ENCODE results near the gene KRTAP5-9.
"Not testable (repeated sequence)": the region's sequence is repeated elsewhere in the genome, so short reads cannot be mapped to it uniquely, and the experiment has no call there.

The KRTAP5-9 gene

DNA sequence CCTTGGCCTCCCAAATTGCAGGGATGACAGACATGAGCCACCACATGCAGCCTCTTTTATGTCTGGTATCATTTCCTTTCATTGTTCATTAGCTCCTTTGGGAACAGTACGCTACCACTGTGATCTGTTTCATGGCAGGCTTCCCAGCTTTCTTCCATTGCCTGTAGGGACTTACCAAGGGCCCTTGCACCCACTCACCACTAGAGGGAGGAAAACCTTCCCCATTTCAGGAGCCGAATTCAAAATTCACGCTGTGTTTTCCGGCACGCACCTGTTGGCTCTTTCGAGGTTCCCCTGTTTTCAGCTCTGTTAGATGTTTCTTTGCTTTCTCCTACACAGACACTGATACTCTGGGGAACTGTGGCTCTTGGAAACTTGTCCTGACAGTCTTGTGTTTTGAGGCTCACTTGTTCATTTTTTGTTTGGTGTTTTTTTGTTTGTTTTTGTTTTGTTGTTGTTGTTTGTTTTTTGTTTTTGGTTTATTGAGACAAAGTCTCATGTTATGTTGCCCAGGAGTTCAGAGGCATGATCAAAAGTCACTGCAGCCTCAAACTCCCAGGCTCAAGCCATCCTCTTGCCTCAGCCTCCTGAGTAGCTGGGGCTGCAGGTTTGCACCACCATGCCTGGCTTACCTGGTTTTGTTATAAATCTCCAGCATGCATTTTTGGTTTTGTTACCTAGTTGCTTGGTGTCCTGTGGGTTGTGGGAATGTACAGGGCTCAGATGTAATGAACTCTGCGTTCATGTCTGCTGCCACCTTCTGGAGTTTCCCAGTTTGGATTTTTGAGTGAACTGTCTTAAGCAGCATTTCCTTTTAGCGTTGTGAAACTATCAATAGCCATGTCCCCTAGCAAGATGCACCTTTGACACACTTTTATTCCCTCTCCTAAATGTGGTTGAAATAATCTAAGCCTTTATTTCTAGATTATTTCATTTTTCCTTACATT, 32.1 kb downstream of the KRTAP5-9 start:
- peak; percentile 88 for ATAC-seq (ENCODE audit: low read depth)
- TF ChIP-seq, protein P1, sequence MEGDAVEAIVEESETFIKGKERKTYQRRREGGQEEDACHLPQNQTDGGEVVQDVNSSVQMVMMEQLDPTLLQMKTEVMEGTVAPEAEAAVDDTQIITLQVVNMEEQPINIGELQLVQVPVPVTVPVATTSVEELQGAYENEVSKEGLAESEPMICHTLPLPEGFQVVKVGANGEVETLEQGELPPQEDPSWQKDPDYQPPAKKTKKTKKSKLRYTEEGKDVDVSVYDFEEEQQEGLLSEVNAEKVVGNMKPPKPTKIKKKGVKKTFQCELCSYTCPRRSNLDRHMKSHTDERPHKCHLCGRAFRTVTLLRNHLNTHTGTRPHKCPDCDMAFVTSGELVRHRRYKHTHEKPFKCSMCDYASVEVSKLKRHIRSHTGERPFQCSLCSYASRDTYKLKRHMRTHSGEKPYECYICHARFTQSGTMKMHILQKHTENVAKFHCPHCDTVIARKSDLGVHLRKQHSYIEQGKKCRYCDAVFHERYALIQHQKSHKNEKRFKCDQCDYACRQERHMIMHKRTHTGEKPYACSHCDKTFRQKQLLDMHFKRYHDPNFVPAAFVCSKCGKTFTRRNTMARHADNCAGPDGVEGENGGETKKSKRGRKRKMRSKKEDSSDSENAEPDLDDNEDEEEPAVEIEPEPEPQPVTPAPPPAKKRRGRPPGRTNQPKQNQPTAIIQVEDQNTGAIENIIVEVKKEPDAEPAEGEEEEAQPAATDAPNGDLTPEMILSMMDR (IDR thresholded peaks at IDR 0.05; ENCODE audit: poor library complexity, severe bottlenecking) = peak; percentile 83
- Histone ChIP-seq H3K27ac (ENCODE audit: poor library complexity, severe bottlenecking) (no peak overlapping the region), H3K36me3 (ENCODE audit: low read depth) (no peaks in the 10 kb centered on the region), H3K27me3 (ENCODE audit: insufficient read depth, poor library complexity, severe bottlenecking) (peaks cover 2% of the 10 kb centered on the region), H3K9me3 (ENCODE audit: severe bottlenecking) (no peaks in the 10 kb centered on the region), H3K4me3 (ENCODE audit: severe bottlenecking) (no peak overlapping the region), H3K4me1 (ENCODE audit: insufficient read depth, poor library complexity, severe bottlenecking) (no peaks in the 10 kb centered on the region)
- no peak for DNase-seq (ENCODE audit: low spot score)

DNA sequence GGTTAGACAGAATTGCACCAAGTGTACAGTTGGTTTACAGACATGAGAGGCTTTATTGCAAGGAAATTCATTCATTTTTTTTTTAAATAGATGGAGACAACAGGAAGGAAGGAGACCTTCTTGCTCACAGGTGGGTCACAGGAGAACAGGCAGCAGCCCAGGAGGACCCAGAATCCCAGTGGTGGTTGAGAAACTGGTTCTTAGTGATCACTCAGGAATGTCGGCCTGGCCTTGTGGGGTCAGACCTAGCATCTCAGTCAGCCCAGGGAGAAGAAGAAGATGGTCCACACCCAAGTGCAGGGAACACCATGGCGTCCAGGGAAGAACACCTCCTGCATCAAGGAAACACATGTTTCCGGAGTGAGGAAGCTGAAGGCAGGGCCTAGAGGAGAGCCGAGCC, 33.6 kb downstream of the KRTAP5-9 start:
- ATAC-seq (ENCODE audit: low read depth) = no peak
- TF ChIP-seq, protein P1 (IDR thresholded peaks at IDR 0.05; ENCODE audit: poor library complexity, severe bottlenecking) = no peak
- DNase-seq (ENCODE audit: low spot score) = no peak
- Histone ChIP-seq H3K9me3 (ENCODE audit: severe bottlenecking) (no peaks in the 10 kb centered on the region), H3K27me3 (ENCODE audit: insufficient read depth, poor library complexity, severe bottlenecking) (peaks cover 2% of the 10 kb centered on the region), H3K4me3 (ENCODE audit: severe bottlenecking) (no peak overlapping the region), H3K36me3 (ENCODE audit: low read depth) (no peaks in the 10 kb centered on the region), H3K27ac (ENCODE audit: poor library complexity, severe bottlenecking) (no peak overlapping the region), H3K4me1 (ENCODE audit: insufficient read depth, poor library complexity, severe bottlenecking) (no peaks in the 10 kb centered on the region)

DNA sequence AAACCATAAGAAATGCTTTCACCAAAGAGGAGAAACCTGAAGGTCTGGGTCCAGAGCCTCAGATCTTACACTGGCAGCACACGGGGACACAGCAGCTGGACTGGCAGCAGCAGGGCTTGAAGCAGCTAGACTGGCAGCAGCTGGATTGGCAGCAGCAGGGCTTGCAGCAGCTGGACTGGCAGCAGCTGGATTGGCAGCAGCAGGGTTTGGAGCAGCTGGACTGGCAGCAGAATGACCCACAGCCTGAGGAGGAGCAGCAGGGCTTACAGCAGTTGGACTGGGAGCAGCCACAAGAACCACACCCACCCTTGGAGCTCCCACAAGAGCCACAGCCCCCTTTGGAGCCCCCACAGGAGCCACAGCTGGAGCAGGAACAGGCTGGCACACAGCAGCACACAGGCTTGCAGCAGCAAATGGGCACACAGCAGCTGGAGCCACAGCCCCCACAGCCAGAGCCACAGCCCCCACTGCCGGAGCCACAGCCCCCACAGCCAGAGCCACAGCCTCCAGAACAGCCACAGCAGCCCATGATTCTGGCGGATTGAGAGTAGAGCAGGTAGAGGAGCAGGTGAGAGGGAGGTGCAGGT, 34.2 kb downstream of the KRTAP5-9 start, which contains the start of gene KRTAP5-11:
Gene KRTAP5-11, minus strand, starts transcription at position 567 of the 587 bp plus-strand sequence. Its CDS starts 38 bp downstream, at position 529.
- TF ChIP-seq, protein P1 (IDR thresholded peaks at IDR 0.05; ENCODE audit: poor library complexity, severe bottlenecking) = no peak
- Histone ChIP-seq H3K27ac (ENCODE audit: poor library complexity, severe bottlenecking) (no peak within 1 kb of the TSS), H3K9me3 (ENCODE audit: severe bottlenecking) (no peaks in the 10 kb centered on the region), H3K27me3 (ENCODE audit: insufficient read depth, poor library complexity, severe bottlenecking) (peaks cover 2% of the 10 kb centered on the region), H3K4me1 (ENCODE audit: insufficient read depth, poor library complexity, severe bottlenecking) (no peaks in the 10 kb centered on the region), H3K4me3 (ENCODE audit: severe bottlenecking) (no peak within 1 kb of the TSS), H3K36me3 (ENCODE audit: low read depth) (no peaks in the 10 kb centered on the region)
- ATAC-seq (ENCODE audit: low read depth) (no peak), DNase-seq (ENCODE audit: low spot score) (no peak)

DNA sequence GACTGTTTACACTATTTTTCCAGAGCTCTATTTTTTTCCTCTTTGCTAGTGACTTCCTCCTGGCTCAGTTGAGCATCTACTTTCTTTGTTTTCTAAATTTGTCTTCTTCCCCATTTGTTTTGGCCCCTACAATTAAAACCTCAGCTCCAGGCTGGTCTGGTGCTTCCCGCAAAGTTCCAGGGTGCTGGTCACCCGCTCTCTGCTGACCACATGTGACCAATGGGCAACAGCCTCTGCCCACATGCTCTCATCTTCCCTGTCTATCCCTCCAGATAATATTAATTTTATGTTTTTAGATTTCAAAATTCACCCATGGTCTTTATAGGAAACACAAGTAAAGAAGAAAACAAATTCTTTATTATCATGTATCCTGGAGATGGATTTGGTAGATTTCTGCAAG, 34.7 kb downstream of the KRTAP5-9 start:
- not testable (repeated sequence) for H3K27me3 ChIP-seq (ENCODE audit: insufficient read depth, poor library complexity, severe bottlenecking); H3K4me3 ChIP-seq (ENCODE audit: severe bottlenecking); H3K9me3 ChIP-seq (ENCODE audit: severe bottlenecking); H3K27ac ChIP-seq (ENCODE audit: poor library complexity, severe bottlenecking); H3K36me3 ChIP-seq (ENCODE audit: low read depth); H3K4me1 ChIP-seq (ENCODE audit: insufficient read depth, poor library complexity, severe bottlenecking); DNase-seq (ENCODE audit: low spot score); ATAC-seq (ENCODE audit: low read depth)

DNA sequence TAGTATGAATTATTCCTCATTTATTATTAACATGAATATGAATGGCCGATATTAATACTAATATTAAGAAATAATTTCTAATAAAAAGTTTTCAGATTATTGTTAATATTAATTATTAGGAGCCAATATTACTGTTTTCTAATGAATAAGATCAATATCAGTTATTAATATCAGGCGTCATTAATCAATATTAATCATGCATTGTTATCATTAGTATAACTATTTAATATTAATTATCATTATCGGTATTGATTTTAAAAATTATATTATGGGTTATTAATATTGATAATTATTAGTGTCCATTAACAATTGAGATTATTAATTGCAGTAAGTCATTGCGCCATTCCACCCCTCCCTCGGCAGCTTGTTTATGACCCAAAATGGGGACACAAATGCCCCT, 37.5 kb downstream of the KRTAP5-9 start:
- DNase-seq (ENCODE audit: low spot score); H3K27me3 ChIP-seq (ENCODE audit: insufficient read depth, poor library complexity, severe bottlenecking); H3K4me3 ChIP-seq (ENCODE audit: severe bottlenecking); ATAC-seq (ENCODE audit: low read depth); H3K27ac ChIP-seq (ENCODE audit: poor library complexity, severe bottlenecking); H3K9me3 ChIP-seq (ENCODE audit: severe bottlenecking); H3K36me3 ChIP-seq (ENCODE audit: low read depth); H3K4me1 ChIP-seq (ENCODE audit: insufficient read depth, poor library complexity, severe bottlenecking): not testable (repeated sequence)

DNA sequence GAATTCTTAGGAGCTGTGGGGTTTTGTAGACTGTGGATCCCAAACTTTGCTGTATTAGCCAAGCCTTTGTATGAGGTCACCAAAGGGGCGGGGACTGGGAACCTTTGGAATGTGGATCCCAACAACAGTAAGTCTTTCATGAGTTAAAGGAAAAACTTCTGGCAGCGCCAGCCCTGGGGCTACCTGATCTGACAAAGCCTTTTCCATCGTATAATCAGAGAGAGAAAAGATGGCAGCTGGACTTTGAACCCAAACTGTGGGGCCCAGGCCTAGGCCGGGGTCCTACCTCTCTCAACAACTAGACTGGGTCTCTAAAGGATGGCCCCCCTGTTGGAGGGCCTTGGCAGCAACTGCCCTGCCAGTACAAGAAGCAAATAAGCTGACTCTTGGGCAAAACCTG, 40.1 kb downstream of the KRTAP5-9 start:
- not testable (repeated sequence) for ATAC-seq (ENCODE audit: low read depth); DNase-seq (ENCODE audit: low spot score); H3K27ac ChIP-seq (ENCODE audit: poor library complexity, severe bottlenecking)

DNA sequence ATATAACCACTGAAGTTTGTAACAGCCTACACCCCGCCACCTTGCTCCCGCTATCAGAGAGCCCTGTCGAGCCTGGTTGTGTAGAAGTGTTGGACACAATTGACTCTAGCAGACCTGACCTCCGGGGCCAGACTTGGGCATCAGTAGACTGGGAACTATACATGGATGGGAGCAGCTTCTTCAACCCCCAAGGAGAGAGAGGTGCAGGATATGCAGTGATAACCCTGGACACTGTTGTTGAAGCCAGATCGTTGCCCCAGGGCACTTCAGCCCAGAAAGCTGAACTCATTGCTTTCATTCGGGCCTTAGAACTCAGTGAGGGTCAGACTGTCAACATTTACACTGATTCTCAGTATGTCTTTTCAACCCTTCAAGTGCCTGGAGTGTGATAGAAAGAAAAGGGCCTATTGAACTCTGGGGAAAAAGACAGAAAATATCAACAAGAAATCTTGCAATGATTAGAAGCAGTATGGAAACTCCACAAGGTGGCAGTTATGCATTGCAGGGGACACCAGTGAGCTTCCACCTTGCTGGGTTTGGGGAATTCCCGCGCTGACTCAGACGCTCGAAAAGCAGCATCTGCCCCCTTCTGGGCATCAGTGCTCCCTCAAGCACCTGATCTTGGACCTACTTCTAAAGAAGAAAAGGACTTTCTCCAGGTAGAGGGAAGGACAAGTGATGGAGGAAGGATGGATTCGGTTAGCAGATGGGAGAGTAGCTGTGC, 40.8 kb downstream of the KRTAP5-9 start:
- H3K4me1 ChIP-seq (ENCODE audit: insufficient read depth, poor library complexity, severe bottlenecking); H3K27me3 ChIP-seq (ENCODE audit: insufficient read depth, poor library complexity, severe bottlenecking); H3K36me3 ChIP-seq (ENCODE audit: low read depth); ATAC-seq (ENCODE audit: low read depth); H3K9me3 ChIP-seq (ENCODE audit: severe bottlenecking); H3K27ac ChIP-seq (ENCODE audit: poor library complexity, severe bottlenecking); H3K4me3 ChIP-seq (ENCODE audit: severe bottlenecking); DNase-seq (ENCODE audit: low spot score): not testable (repeated sequence)

More for the DNA sequence above, 40.1 kb downstream of the KRTAP5-9 start:
- H3K9me3 ChIP-seq (ENCODE audit: severe bottlenecking); H3K36me3 ChIP-seq (ENCODE audit: low read depth); H3K4me1 ChIP-seq (ENCODE audit: insufficient read depth, poor library complexity, severe bottlenecking); H3K27me3 ChIP-seq (ENCODE audit: insufficient read depth, poor library complexity, severe bottlenecking); H3K4me3 ChIP-seq (ENCODE audit: severe bottlenecking): not testable (repeated sequence)

DNA sequence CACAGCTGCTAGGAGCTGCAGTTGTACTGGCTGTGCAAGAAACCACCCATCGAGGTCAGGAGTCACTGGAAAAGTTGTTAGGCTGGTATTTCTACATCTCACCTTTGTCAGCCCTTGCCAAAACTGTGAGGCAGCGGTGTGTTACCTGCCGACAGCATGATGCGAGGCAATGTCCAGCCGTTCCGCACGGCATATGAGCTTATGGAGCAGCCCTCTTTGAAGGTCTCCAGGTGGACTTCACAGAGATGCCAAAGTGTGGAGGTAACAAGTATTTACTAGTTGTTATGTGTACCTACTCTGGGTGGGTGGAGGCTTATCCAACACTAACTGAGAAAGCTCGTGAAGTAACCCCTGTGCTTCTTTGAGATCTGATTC, 41.3 kb downstream of the KRTAP5-9 start:
- H3K9me3 ChIP-seq (ENCODE audit: severe bottlenecking); DNase-seq (ENCODE audit: low spot score); ATAC-seq (ENCODE audit: low read depth): not testable (repeated sequence)

More for the DNA sequence above, 41.3 kb downstream of the KRTAP5-9 start:
- not testable (repeated sequence) for H3K4me1 ChIP-seq (ENCODE audit: insufficient read depth, poor library complexity, severe bottlenecking); H3K36me3 ChIP-seq (ENCODE audit: low read depth); H3K27ac ChIP-seq (ENCODE audit: poor library complexity, severe bottlenecking); H3K27me3 ChIP-seq (ENCODE audit: insufficient read depth, poor library complexity, severe bottlenecking); H3K4me3 ChIP-seq (ENCODE audit: severe bottlenecking)

All from RWPE2 (cell line).